NCI-H345 treated with DMSO at 0.1 percent for 48 hours (cell line): ENCODE data around the gene GABARAP.

Source experiments
- DNase-seq: peaks from one replicate; lab custom pipeline; 2025; ENCODE audit not compliant: unreplicated experiment; lab: John Stamatoyannopoulos, UW

Gene GABARAP

DNA sequence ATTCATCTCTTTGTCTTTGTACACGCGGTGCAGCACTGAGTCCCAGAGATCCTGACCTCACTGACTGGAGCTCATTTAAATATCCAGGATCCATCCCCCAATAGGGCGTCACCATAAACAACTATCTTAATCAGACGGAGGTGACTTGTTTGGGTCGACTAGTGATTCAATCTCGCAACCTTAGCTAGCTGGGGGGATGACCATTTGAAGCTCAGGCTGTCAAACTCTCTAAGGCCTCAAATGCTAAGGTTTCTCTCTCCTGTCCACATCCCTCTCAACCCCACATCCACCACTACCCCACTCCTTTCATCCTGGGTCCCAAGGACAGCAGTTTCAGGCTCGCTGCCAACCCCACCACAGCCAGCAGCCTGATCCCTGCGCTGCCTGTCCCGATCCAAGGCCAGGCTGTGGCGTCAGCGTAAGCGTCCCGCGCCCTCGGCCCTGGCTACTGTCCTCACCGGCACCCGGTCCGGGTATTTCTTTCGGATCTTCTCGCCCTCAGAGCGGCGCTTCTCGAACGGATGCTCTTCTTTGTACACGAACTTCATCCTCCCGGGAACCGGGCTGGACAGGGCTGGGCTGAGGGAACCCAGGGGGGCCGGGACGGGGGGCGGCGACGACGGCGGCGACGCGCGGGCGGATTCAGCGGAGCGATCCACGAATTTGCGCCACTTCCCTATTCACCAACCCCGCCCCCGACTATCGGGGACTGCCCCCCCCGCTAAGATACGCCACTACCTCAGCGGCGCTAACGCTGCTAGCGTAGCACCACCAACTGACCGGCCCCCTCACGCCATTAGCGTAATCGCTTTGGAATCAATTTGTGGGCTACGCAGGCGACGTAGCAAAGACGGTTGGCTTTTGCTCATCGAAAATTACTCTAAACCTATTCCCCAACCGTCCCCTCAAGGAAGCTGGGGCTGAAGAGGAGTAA, at the start of gene GABARAP:
GABARAP (minus strand) TSS at position 667 of the 934 bp plus-strand sequence; CDS start at position 548, 119 bp downstream.
- peak; percentile 69 for DNase-seq

- DNase-seq = no peak
Measured at GRCh38 chr17:7290685-7291084, 48.4 kb upstream of the GABARAP start.

DNA sequence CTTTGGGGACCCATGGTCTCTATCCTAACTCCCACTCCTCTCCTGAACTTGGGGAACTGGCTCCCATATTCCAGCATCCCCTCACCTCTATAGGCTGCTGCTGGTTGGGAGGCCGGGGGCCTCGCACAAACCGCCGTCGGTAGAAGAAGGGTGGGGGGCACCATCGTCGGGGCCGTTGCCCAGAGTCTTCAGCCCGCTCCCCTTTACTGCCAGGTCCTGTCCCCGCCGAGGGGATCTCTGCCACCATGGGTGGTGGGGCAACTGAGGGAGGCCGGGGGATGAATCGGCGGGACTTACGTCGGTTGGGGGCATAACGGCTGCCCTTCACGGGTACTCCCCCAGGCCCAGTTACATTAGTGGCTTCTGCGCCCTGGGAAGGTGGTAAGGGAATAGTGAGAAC, 47.9 kb upstream of the GABARAP start:
- DNase-seq = no peak

DNA sequence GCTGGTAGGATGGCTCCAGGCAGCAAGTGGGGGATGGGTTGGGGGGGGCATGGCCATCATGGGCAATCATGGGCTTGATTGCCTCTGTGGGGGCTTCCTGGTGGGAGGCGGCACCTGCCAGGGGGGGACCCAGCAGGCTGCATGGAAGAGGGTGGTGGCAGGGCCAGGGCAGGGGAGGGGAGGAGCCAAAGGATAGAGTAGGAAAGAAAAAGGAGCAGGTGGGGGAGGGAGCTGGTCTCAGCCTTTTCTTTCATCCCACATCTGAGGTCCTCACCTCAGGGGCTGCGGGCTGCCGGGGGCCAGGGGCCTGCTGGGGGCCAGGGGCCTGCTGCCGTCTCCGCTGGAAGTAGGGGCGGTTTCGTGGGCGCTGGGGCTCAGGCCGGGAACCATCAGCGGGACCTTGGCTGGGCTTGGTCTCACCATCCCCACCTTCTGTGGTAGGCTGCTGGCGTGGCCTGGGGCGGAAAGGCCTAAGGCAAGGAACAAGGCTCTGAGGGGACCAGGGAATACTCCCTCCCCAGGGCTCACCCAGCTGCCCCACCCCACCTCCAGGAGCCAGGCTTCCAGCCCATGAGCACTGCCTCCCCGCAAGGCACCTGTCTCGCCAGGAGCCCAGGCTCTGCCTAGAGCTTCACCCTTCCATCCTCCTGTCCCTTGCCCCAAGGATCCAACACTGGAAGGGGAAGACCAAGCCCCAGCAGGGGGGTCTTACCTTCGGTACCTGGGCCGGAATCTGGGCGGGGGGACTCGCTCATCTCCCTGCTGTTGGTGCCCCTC, 47.2 kb upstream of the GABARAP start:
- DNase-seq = no peak

- no peak for DNase-seq
Measured at GRCh38 chr17:7285679-7286078, 43.4 kb upstream of the GABARAP start.

GRCh38 chr17:7284911-7285310, 42.7 kb upstream of the GABARAP start:
- DNase-seq = no peak

DNA sequence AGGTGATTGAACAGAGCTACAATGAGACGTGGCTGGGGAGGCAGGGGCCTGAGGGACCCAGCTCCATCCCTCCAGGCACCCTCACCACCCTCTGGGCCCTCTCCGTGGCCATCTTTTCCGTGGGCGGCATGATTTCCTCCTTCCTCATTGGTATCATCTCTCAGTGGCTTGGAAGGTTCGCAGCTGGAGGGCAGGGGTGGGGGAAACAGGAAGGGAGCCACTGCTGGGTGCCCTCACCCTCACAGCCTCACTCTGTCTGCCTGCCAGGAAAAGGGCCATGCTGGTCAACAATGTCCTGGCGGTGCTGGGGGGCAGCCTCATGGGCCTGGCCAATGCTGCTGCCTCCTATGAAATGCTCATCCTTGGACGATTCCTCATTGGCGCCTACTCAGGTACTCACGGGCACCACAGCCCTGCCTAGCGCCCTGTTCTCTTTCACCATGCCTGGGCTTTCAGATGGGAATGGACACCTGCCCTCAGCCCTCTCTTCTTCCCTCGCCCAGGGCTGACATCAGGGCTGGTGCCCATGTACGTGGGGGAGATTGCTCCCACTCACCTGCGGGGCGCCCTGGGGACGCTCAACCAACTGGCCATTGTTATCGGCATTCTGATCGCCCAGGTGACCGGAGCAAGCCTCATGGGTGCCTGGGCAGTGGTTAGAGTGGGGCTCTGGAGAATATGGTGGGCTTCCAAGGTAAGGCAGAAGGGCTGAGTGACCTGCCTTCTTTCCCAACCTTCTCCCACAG, 41.4 kb upstream of the GABARAP start:
- DNase-seq = no peak

DNA sequence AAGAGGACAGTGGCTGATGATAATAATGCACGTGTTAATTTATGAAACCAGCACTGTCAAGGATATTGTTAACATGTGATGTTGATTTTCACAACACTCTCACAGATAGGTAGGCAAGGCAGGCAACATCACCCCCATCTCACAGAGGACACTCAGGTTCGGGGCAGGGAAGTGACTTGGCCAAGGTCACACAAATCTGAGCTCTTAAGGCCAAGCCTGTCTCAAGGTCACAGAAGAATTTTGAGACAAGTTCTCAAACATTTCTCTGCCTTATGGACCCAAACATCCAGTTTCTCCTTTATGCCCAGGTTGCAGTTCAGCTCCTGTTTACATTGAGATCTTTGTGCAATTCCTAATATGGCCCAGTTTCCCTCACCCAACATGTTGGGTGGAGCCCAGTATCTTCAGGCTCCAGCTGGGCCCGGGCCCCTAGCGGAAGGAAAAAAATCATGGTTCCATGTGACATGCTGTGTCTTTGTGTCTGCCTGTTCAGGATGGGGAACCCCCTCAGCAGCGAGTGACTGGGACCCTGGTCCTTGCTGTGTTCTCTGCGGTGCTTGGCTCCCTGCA, 40.6 kb upstream of the GABARAP start:
- no peak for DNase-seq

- no peak for DNase-seq
Measured at GRCh38 chr17:7281953-7282751, 39.9 kb upstream of the GABARAP start.

- DNase-seq = peak; percentile 36
Measured at GRCh38 chr17:7281074-7281952, 39.1 kb upstream of the GABARAP start, which contains the start of gene SLC2A4. TSS of gene SLC2A4 (plus strand) at chr17:7281718. CDS start at chr17:7281935, 217 bp downstream.

- DNase-seq = peak; percentile 45
Measured at GRCh38 chr17:7280519-7281073, 38.3 kb upstream of the GABARAP start.

DNA sequence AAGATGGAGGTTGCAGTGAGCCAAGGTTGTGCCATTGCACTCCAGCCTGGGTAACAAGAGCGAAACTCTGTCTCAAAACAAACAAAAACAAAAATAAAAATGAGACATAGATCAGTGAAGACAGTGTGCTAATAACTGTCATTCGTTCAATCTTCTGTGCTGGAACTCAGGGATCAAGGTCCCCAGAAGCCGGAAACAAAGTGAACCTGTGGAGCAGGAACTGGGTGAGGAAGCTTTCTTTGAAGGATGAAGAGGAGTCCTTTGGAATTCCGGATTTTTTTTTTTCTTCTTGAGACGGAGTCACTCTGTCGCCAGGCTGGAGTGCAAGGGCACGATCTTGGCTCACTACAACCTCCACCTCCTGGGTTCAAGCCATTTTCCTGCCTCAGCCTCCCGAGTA, 37.2 kb upstream of the GABARAP start:
- DNase-seq = no peak

DNA sequence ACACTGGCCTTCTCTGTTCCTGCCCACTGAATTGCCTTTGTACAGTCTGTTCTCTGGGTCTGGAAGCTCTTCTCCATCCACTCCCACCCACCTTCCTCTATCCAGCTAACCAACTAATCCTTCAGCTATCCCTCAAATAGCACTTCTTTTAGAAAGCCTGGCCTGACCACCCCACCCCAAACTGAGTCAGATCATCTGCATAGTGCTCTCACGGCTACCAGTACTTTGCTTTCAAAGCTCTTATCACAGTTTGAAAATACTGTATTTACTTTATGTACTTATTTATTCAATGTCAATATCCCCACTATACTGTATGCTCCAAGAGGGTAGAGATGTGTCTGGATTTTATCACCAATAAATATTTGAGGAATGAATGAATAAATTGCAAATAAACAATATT, 24.5 kb upstream of the GABARAP start:
- no peak for DNase-seq

DNA sequence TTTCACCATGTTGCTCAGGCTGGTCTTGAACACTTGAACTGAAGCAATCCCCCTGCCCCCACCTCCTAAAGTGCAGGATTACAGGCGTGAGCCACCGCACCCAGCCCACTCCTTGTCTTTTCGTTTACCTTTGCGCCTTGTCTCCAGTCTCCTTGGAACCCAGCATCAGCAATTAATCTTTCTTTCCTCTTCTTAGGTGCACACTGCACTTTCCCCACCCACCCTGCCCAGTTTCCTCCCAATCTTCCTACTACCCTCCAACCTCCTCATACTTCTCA, 21.5 kb upstream of the GABARAP start:
- DNase-seq = no peak

GRCh38 chr17:7262935-7263800, 20.9 kb upstream of the GABARAP start:
- no peak for DNase-seq

- DNase-seq = peak; percentile 59
Measured at GRCh38 chr17:7262192-7262934, 20.1 kb upstream of the GABARAP start, which contains the start of gene CLDN7. TSS of gene CLDN7 (minus strand) at chr17:7262478. CDS start at chr17:7262043, 435 bp downstream.
